HEK293T (cell line): ENCODE data around the gene ACSL6.

Source experiments
- CTCF ChIA-PET: fragments of 350-600 bp; formaldehyde crosslinking; extraction: SDS; loops from one replicate; lab custom pipeline; 2021; ENCODE audit warnings: antibody characterized with exemption, inconsistent platforms; lab: Yijun Ruan, JAX
- POLR2A ChIA-PET: fragments of 350-600 bp; formaldehyde crosslinking; extraction: SDS; loops from one replicate; lab custom pipeline; 2020; ENCODE audit warnings: antibody characterized with exemption, inconsistent platforms; lab: Yijun Ruan, JAX
- DNase-seq: peaks from one replicate; pipeline ENCODE4 v3.0.0; 2012; ENCODE audit warnings: mixed read lengths; ENCODE audit errors: extremely low spot score
- ARNT ChIP-seq: fragments of 450-650 bp; IDR thresholded peaks from 2 replicates; pipeline ENCODE4 v1.6.1; 2017; ENCODE audit warnings: mild to moderate bottlenecking
- BHLHE40 ChIP-seq: fragments of 450-650 bp; IDR thresholded peaks from 2 replicates; pipeline ENCODE4 v1.6.1; 2016; ENCODE audit warnings: mild to moderate bottlenecking, moderate library complexity, borderline replicate concordance
- CTBP1 ChIP-seq: fragments of 450-650 bp; IDR thresholded peaks from 2 replicates; pipeline ENCODE4 v1.6.1; 2016; ENCODE audit warnings: borderline replicate concordance
- ELF4 ChIP-seq: fragments of 450-650 bp; IDR thresholded peaks from 2 replicates; pipeline ENCODE4 v1.6.1; 2017; ENCODE audit warnings: antibody characterized with exemption
- FOXA1 ChIP-seq: fragments of 450-650 bp; IDR thresholded peaks from 2 replicates; pipeline ENCODE4 v1.6.1; 2016; ENCODE audit warnings: mild to moderate bottlenecking
- FOXK2 ChIP-seq: fragments of 450-650 bp; IDR thresholded peaks from 2 replicates; pipeline ENCODE4 v1.6.1; 2016; ENCODE audit warnings: mild to moderate bottlenecking
- FOXM1 ChIP-seq: fragments of 450-650 bp; IDR thresholded peaks from 2 replicates; pipeline ENCODE4 v1.6.1; 2017; ENCODE audit warnings: mild to moderate bottlenecking, borderline replicate concordance
- HDGF ChIP-seq: fragments of 450-650 bp; IDR thresholded peaks from 2 replicates; pipeline ENCODE4 v1.6.1; 2017; ENCODE audit warnings: antibody characterized with exemption, borderline replicate concordance
- L3MBTL2 ChIP-seq: fragments of 450-650 bp; conservative IDR thresholded peaks from 2 replicates; pipeline ENCODE4 v1.6.1; 2016; ENCODE audit warnings: mild to moderate bottlenecking
- LEF1 ChIP-seq: fragments of 450-650 bp; IDR thresholded peaks from 2 replicates; pipeline ENCODE4 v1.6.1; 2017; ENCODE audit warnings: mild to moderate bottlenecking, borderline replicate concordance
- NFRKB ChIP-seq: fragments of 450-650 bp; IDR thresholded peaks from 2 replicates; pipeline ENCODE4 v1.6.1; 2016; ENCODE audit warnings: mild to moderate bottlenecking, moderate library complexity
- PKNOX1 ChIP-seq: fragments of 450-650 bp; IDR thresholded peaks from 2 replicates; pipeline ENCODE4 v1.6.1; 2016
- SP1 ChIP-seq: fragments of 450-650 bp; IDR thresholded peaks from 2 replicates; pipeline ENCODE4 v1.6.1; 2017
- SUZ12 ChIP-seq: fragments of 450-650 bp; IDR thresholded peaks from 2 replicates; pipeline ENCODE4 v1.6.1; 2016; ENCODE audit warnings: mild to moderate bottlenecking
- TARDBP ChIP-seq: fragments of 450-650 bp; IDR thresholded peaks from 2 replicates; pipeline ENCODE4 v1.6.1; 2016
- ZNF384 ChIP-seq: fragments of 450-650 bp; IDR thresholded peaks from 2 replicates; pipeline ENCODE4 v1.6.1; 2016

Gene ACSL6

GRCh38 chr5:132008961-132009680 lies 2.3 kb downstream of the ACSL6 start:
- ChIA-PET POLR2A (interaction anchor here (0.9 to 1.4 kb wide), 3 partner anchors 13 to 212 kb away, joined by 3 to 5 read pairs (median 3); no protein-coding TSS in a partner anchor), CTCF (interaction anchor here (1.3 to 2.2 kb wide), 4 partner anchors 199 to 586 kb away, joined by 4 to 14 read pairs (median 11); no protein-coding TSS in a partner anchor)
- TF ChIP-seq FOXM1 (no peak), SP1 (no peak), NFRKB (no peak), LEF1 (no peak), SUZ12 (no peak), HDGF (no peak), CTBP1 (no peak), ZNF384 (no peak), ARNT (no peak), FOXK2 (no peak), ELF4 (no peak), PKNOX1 (no peak), TARDBP (no peak), L3MBTL2 (no peak), FOXA1 (no peak), BHLHE40 (no peak)
- DNase-seq = no peak

DNA sequence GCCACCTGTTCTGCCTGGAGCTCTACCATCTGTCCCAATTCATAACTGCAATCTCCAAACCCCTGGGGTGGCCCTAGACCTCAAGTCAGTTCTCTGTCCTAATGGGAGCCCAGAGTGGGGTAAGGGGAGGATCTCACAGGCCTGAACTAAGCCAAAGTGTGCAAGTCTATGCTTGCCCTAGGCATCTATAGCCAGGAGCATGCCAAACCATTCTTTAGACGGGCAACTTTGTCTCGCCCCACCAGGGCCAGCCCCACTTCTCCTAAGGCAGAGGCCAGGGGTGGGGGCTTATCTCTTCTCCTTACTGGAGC lies 3.3 kb downstream of the ACSL6 start:
- CTCF ChIA-PET = interaction anchor here (0.6 to 3.2 kb wide), 10 partner anchors 8 to 589 kb away, joined by 3 to 32 read pairs (median 3); no protein-coding TSS in a partner anchor
- POLR2A ChIA-PET = interaction anchor here (0.6 kb wide), 1 partner anchor 17 kb away, joined by 3 read pairs; no protein-coding TSS in a partner anchor
- DNase-seq = no peak
- TF ChIP-seq ZNF384 (no peak), HDGF (no peak), TARDBP (no peak), PKNOX1 (no peak), BHLHE40 (no peak), NFRKB (no peak), ELF4 (no peak), FOXK2 (no peak), ARNT (no peak), CTBP1 (no peak), L3MBTL2 (no peak), SUZ12 (no peak), SP1 (no peak), FOXA1 (no peak), FOXM1 (no peak), LEF1 (no peak)

DNA sequence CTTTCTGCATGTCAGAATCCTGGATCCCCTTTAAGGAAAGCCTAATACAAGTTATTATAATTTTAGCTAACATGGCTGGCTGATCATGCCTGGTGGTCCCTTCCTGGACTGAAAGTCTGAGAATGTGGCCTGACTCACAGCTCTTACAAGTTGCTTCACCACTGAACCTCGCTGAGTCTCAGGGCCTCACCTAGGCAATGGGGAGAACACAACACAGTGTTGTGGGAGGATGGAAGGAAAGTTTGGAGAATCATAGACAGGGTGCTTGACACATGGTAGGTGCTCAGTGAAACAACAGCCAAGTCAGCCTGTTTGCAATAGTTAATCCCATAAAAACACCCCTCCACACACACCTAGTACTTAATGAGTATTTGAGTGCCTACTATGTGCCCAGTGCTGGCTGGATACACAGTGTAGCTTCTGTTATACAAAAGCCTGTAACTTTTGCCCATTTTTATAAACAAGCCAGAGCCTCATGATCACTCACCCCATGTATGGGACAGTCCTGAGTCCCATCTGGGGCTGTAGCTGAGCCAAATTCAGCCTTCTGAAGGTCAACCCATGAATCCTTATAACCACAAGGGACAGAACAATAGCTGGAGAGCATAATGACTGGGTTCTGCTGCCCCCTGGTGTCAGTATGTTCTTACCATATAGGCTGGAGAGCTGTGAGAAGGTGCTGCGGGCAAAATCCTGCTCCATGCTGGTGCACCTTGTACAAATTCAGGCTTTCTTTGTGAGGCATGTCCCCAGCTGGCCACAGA lies 3.9 kb downstream of the ACSL6 start:
- TF ChIP-seq ELF4 = no peak
- no peak for TF ChIP-seq L3MBTL2
- no peak for TF ChIP-seq PKNOX1
- no peak for TF ChIP-seq CTBP1
- no peak for TF ChIP-seq FOXK2
- no peak for TF ChIP-seq SUZ12
- no peak for TF ChIP-seq HDGF
- no peak for TF ChIP-seq FOXA1
- no peak for TF ChIP-seq ARNT
- no peak for TF ChIP-seq TARDBP
- TF ChIP-seq SP1 = no peak
- no peak for TF ChIP-seq BHLHE40
- TF ChIP-seq ZNF384 = no peak
- no peak for TF ChIP-seq FOXM1
- TF ChIP-seq NFRKB = no peak
- TF ChIP-seq LEF1 = no peak
- CTCF ChIA-PET = interaction anchor here (0.6 to 3.2 kb wide), 10 partner anchors 9 to 588 kb away, joined by 3 to 32 read pairs (median 3); no protein-coding TSS in a partner anchor
- POLR2A ChIA-PET = interaction anchor here (0.6 kb wide), 1 partner anchor 16 kb away, joined by 3 read pairs; no protein-coding TSS in a partner anchor
- DNase-seq = peak; percentile 70

DNA sequence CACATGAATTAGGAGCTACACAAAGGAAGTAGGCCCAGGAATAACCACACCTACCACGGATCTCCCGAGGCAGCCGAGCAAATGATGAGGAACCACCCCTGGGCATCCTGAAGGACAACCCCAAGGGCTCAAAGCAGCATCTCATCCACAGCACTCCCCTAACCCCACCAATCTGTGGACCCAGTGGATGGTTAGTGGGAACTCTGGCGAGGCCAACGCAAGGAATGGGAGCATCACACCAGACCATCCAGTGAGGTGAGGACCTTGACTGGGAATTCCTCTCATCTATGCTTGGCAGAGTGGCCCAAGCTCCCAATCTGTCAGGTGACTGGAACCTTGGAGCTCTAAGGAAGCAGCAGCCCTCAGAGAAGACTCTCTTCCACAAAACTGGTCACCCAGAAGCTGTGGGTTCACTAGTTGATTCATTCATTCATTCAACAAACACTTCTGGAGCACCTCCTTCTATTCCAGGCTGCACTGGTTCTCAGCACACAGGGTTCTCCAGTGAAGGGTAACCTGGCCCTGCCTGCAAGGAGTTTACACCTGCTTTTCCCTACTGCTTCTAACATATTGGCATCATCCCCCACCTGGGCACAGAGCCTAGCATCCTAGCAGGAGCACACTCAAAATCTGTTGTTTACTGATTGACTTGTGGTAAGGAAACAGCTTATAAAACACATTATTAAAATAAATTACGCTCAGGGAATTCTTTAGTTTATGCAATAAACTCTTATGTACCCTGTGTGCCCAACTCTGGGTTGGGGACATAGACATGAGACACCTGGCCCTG lies 4.9 kb downstream of the ACSL6 start:
- ChIA-PET CTCF (interaction anchor here (0.8 to 3.2 kb wide), 4 partner anchors 10 to 417 kb away, joined by 3 to 32 read pairs (median 6); no protein-coding TSS in a partner anchor), POLR2A (no interaction called here)
- no peak for DNase-seq
- TF ChIP-seq HDGF (no peak), CTBP1 (no peak), LEF1 (no peak), FOXK2 (no peak), ZNF384 (no peak), TARDBP (no peak), FOXA1 (no peak)

DNA sequence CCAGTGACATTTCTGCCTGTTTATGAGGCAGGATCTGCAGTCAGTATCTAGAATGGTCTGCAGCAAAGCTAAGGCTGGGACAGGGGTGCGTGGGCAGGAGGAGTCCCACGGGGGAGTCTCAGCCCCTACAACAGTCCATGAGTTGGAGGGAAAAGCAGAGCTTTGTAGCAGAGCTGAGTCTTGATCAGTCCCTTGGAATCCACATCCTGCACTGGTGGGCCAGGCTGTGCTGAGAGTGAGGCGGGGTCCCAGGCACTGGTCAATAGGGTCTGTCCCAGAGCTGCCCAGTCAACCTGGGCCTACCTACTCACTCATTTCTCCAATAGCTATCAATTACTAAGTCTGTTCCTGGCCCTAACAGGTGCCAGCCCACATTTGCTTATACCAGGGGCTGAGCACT lies 5.9 kb downstream of the ACSL6 start:
- no peak for TF ChIP-seq SP1
- TF ChIP-seq NFRKB = no peak
- no peak for TF ChIP-seq FOXK2
- no peak for TF ChIP-seq BHLHE40
- TF ChIP-seq LEF1 = no peak
- TF ChIP-seq ARNT = no peak
- CTCF ChIA-PET = interaction anchor here (0.7 to 3.2 kb wide), 2 partner anchors 416 to 472 kb away, joined by 3 to 32 read pairs; no protein-coding TSS in a partner anchor
- POLR2A ChIA-PET = no interaction called here
- DNase-seq = no peak
